ENCODE results near the gene MOGAT1. TPM values are rescaled to one million over a fixed set of nuclear protein-coding genes. Genes with fewer than 3 reads are reported as not detected.
A peak's percentile ranks its signal among the peaks of the same experiment; 100 is the strongest.

Gene MOGAT1
- total and polyA plus RNA-seq, 9 of the 15 experiments (the other 6 are each of a cell fraction or from before 2014, with no cell fraction given), result not detected

DNA sequence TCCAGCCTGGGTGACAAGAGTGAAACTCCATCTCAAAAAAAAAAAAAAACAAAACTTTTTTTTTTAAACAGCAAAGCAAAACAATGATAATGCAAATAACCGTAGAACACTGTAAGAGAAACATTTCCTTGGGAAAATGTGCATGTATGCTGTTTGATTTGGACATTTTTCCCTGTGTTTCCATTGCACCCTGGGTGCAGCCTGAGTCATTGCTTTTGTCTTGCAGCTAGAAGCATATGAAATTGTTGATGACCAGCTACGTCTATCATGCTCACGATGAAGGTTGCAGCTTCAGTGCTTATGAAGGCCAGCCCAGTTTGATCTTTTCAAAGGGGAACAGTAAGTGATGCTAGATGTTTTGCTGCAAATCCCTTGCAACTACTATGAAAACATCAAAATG lies 41.5 kb downstream of the MOGAT1 start:
- Histone ChIP-seq H3K36me3 (ENCODE audit: control insufficient read depth, insufficient read depth, low read length) (no peaks in the 10 kb centered on the region), H2AFZ (ENCODE audit: low read depth, low read length) (no peak overlapping the region), H4K20me1 (replicated peaks; ENCODE audit: control insufficient read depth, insufficient read depth, low read length) (no peaks in the 10 kb centered on the region), H3K27ac (ENCODE audit: extremely low read depth, low read depth, low read length) (no peak overlapping the region), H3K9me1 (ENCODE audit: control insufficient read depth, insufficient read depth, low read length) (no peaks in the 10 kb centered on the region), H3K79me2 (ENCODE audit: control insufficient read depth, insufficient read depth, low read length) (no peaks in the 10 kb centered on the region), H3K4me1 (replicated peaks in 1 of 2; ENCODE audit: control insufficient read depth in 2 of 2, insufficient read depth in 2 of 2, low read length in 2 of 2) (peaks cover 0 to 3% of the 10 kb centered on the region in 2 experiments; a peak in 2 of 5 replicates), H3K9ac (ENCODE audit: insufficient read depth in 1 of 2, low read depth in 2 of 2, low read length in 2 of 2) (no peak overlapping the region), H3K4me2 (ENCODE audit: insufficient read depth, low read length) (no peak overlapping the region), H3K9me3 (replicated peaks; ENCODE audit: control insufficient read depth, insufficient read depth, low read depth, low read length) (no peaks in the 10 kb centered on the region), H3K27me3 (ENCODE audit: control insufficient read depth in 2 of 2, insufficient read depth in 2 of 2, low read length in 2 of 2) (no peaks in the 10 kb centered on the region), H3K4me3 (no peak overlapping the region)
- FAIRE-seq (no peak), DNase-seq (ENCODE audit: extremely low read depth in 1 of 4, low spot score in 3 of 4) (no peak), ATAC-seq (no peak)
- POLR2A ChIA-PET, result no interaction called here
- CTCF ChIA-PET (ENCODE audit: low intra/inter-chr PET ratio), result no interaction called here
- TF ChIP-seq FOXK1 (CRISPR knock-in tag; IDR thresholded peaks at IDR 0.05; ENCODE audit: borderline replicate concordance) (no peak), BACH1 (tag; IDR thresholded peaks at IDR 0.05) (no peak), KLF16 (IDR thresholded peaks at IDR 0.05) (no peak)
- WGBS (ENCODE audit: insufficient coverage, low coverage, missing lambda C conversion rate), result 21% methylated on average over 3 of the region's 3 CpGs
- intact Hi-C loops (cut with micrococcal nuclease), result no loop called here
- in situ Hi-C loops (cut with MboI), result no loop called here
- BruUV-seq (replicated peaks), result no TSS peak

DNA sequence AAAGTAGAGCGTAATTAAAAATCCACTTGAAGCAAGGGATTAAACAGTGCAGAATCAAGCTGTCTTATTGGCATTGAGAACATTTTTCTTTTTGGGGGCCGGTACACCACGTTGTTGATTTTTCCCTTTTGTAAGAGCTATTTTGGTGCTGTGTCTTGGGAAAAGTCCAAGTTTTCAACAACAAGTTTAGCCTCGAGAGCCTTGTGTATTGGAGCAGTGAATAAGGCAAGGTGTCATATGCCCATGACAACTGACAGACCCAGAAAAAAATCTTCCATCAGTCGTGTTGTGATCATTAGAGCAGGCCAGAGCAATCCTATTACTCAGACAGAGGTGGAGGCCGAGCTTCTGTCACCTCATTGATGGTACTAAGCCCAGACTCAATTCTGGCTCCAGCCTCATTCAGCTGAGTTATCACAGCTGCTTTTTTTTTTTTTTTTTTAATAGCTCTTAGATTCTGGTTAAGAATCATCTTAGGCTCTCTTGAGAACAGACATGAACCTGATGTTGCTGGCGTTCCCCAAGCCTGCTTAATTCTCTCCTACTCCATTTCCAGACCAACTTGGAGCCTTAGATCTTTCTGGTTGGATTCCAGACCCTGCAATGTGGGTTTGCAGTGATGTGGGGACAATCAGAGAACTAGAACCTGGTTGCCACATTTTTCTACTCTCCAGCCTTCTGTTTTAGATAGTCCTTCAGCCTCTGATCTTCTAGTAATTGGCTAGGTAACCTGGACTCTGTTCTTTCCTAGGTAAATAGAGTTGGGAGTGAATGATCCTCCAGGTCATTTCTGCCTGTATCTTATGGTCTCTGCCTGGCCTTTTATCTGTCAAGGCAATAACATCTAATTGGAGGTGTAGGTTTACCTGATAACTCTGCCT lies 43.1 kb downstream of the MOGAT1 start:
- Histone ChIP-seq H3K9me1 (ENCODE audit: control insufficient read depth, insufficient read depth, low read length) (no peaks in the 10 kb centered on the region), H3K4me2 (ENCODE audit: insufficient read depth, low read length) (no peak overlapping the region), H3K4me3 (no peak overlapping the region), H3K4me1 (replicated peaks in 1 of 2; ENCODE audit: control insufficient read depth in 2 of 2, insufficient read depth in 2 of 2, low read length in 2 of 2) (peaks cover 0 to 3% of the 10 kb centered on the region in 2 experiments; a peak in 2 of 5 replicates), H3K79me2 (ENCODE audit: control insufficient read depth, insufficient read depth, low read length) (no peaks in the 10 kb centered on the region), H3K27ac (ENCODE audit: extremely low read depth, low read depth, low read length) (no peak overlapping the region), H3K27me3 (ENCODE audit: control insufficient read depth in 2 of 2, insufficient read depth in 2 of 2, low read length in 2 of 2) (no peaks in the 10 kb centered on the region), H3K9ac (ENCODE audit: insufficient read depth in 1 of 2, low read depth in 2 of 2, low read length in 2 of 2) (no peak overlapping the region), H2AFZ (ENCODE audit: low read depth, low read length) (no peak overlapping the region), H3K9me3 (replicated peaks; ENCODE audit: control insufficient read depth, insufficient read depth, low read depth, low read length) (no peaks in the 10 kb centered on the region), H3K36me3 (ENCODE audit: control insufficient read depth, insufficient read depth, low read length) (no peaks in the 10 kb centered on the region), H4K20me1 (replicated peaks; ENCODE audit: control insufficient read depth, insufficient read depth, low read length) (no peaks in the 10 kb centered on the region)
- no peak for FAIRE-seq
- 39% methylated on average over 7 of the region's 7 CpGs for WGBS (ENCODE audit: insufficient coverage, low coverage, missing lambda C conversion rate)
- DNase-seq (ENCODE audit: extremely low read depth in 1 of 4, low spot score in 3 of 4), result no peak
- ChIA-PET POLR2A (interaction anchor here (0.6 kb wide), 1 partner anchor 315 kb away, joined by 3 read pairs; no protein-coding TSS in a partner anchor), CTCF (ENCODE audit: low intra/inter-chr PET ratio) (no interaction called here)
- peak; percentile 37; the same call in 2 of the 3 replicates for ATAC-seq
- no TSS peak for BruUV-seq (replicated peaks)
- in situ Hi-C loops (cut with MboI) (no loop called here), intact Hi-C loops (cut with micrococcal nuclease) (no loop called here)
- TF ChIP-seq PPARD (CRISPR knock-in tag; IDR thresholded peaks at IDR 0.05) (no peak), E2F3 (CRISPR knock-in tag; IDR thresholded peaks at IDR 0.05) (no peak)
- TF ChIP-seq, protein P1, sequence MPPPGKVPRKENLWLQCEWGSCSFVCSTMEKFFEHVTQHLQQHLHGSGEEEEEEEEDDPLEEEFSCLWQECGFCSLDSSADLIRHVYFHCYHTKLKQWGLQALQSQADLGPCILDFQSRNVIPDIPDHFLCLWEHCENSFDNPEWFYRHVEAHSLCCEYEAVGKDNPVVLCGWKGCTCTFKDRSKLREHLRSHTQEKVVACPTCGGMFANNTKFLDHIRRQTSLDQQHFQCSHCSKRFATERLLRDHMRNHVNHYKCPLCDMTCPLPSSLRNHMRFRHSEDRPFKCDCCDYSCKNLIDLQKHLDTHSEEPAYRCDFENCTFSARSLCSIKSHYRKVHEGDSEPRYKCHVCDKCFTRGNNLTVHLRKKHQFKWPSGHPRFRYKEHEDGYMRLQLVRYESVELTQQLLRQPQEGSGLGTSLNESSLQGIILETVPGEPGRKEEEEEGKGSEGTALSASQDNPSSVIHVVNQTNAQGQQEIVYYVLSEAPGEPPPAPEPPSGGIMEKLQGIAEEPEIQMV (tag; conservative IDR thresholded peaks at IDR 0.05; ENCODE audit: low read depth), result no peak
- TF ChIP-seq, protein P2, sequence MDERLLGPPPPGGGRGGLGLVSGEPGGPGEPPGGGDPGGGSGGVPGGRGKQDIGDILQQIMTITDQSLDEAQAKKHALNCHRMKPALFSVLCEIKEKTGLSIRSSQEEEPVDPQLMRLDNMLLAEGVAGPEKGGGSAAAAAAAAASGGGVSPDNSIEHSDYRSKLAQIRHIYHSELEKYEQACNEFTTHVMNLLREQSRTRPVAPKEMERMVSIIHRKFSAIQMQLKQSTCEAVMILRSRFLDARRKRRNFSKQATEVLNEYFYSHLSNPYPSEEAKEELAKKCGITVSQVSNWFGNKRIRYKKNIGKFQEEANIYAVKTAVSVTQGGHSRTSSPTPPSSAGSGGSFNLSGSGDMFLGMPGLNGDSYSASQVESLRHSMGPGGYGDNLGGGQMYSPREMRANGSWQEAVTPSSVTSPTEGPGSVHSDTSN (CRISPR knock-in tag; IDR thresholded peaks at IDR 0.05; ENCODE audit: low read depth), result no peak
- TF ChIP-seq, protein P2 (tag; conservative IDR thresholded peaks at IDR 0.05; ENCODE audit: low read depth), result no peak
